K562 (cell line): ENCODE data around the gene CUX1. TPM values are rescaled to one million over a fixed set of nuclear protein-coding genes. Genes with fewer than 3 reads are reported as not detected.

Source experiments
- ATAC-seq: fragments of 200-7000 bp; cut with Tn5 transposase; 3 replicates; pipeline ENCODE4 v1.9.1; 2020; ENCODE audit warnings: moderate library complexity
- BruUV-seq: library from RNA; stranded (reverse); fragments of 400-500 nt; replicated peaks from 2 replicates; lab custom pipeline; 2021; lab: Mats Ljungman, UMichigan
- CTCF ChIA-PET: fragments of 300-600 bp; formaldehyde crosslinking; extraction: SDS; loops from one replicate; lab custom pipeline; 2021; ENCODE audit warnings: low intra/inter-chr PET ratio; lab: Yijun Ruan, JAX
- POLR2A ChIA-PET: fragments of 300-600, 350-650 bp; sonication (Branson Sonifier 250); formaldehyde crosslinking; extraction: SDS; loops from one replicate; lab custom pipeline; 2021; ENCODE audit warnings: antibody characterized with exemption, inconsistent platforms; lab: Yijun Ruan, JAX
- DNase-seq, 4 experiments: peaks; one replicate each; pipeline versions ENCODE4 v3.0.0 to v3.0.0-alpha.2; 2011 to 2018; ENCODE audit warnings: low spot score in 3 of 4, mixed read lengths in 3 of 4; ENCODE audit errors: extremely low read depth in 1 of 4
- FAIRE-seq: peaks from 2 replicates; lab custom pipeline; 2011; peaks lifted over from hg19 to GRCh38; lab: Jason Lieb, UNC
- H2AFZ ChIP-seq: 2 replicates; pipeline ENCODE4 v1.6.0; 2011; ENCODE audit warnings: low read depth, low read length, control low read depth, inconsistent platforms
- H3K27ac ChIP-seq: fragments of 200-600 bp; 3 replicates; pipeline ENCODE4 v1.8.0; 2011; ENCODE audit warnings: low read depth, mild to moderate bottlenecking, control low read depth, inconsistent platforms, low read length, moderate library complexity, mixed read lengths; ENCODE audit errors: extremely low read depth
- H3K27me3 ChIP-seq, 2 experiments: fragments of 300-600 bp in 1 of 2; 2 replicates in 1 of 2; 3 replicates in 1 of 2; pipeline versions ENCODE4 v1.6.0 to v1.8.0; 2011; ENCODE audit warnings: inconsistent platforms in 2 of 2, low read length in 2 of 2, mild to moderate bottlenecking in 1 of 2, mixed read lengths in 1 of 2, moderate library complexity in 1 of 2; ENCODE audit not compliant: control insufficient read depth in 2 of 2, insufficient read depth in 2 of 2
- H3K36me3 ChIP-seq: fragments of 300-600 bp; 3 replicates; pipeline ENCODE4 v1.8.0; 2011; ENCODE audit warnings: mild to moderate bottlenecking, low read length, inconsistent platforms; ENCODE audit not compliant: control insufficient read depth, insufficient read depth
- H3K4me1 ChIP-seq, 2 experiments: fragments of 200-600 bp in 1 of 2; replicated peaks in 1 of 2; 2 replicates in 1 of 2; 3 replicates in 1 of 2; pipeline versions ENCODE4 v1.5.1 to v1.8.0; 2011; ENCODE audit warnings: inconsistent platforms in 2 of 2, low read length in 2 of 2, mild to moderate bottlenecking in 1 of 2, mixed read lengths in 1 of 2, moderate library complexity in 1 of 2; ENCODE audit not compliant: control insufficient read depth in 2 of 2, insufficient read depth in 2 of 2
- H3K4me2 ChIP-seq: 2 replicates; pipeline ENCODE4 v1.6.1; 2011; ENCODE audit warnings: low read length, control low read depth, inconsistent platforms, mixed read lengths; ENCODE audit not compliant: insufficient read depth
- H3K4me3 ChIP-seq: fragments of 200-600 bp; sonication (generic), shearing (Covaris generic); 2 replicates; pipeline ENCODE4 v1.5.1; 2016; ENCODE audit warnings: control low read depth, inconsistent platforms
- H3K79me2 ChIP-seq: fragments of 200-600 bp; 3 replicates; pipeline ENCODE4 v1.8.0; 2011; ENCODE audit warnings: low read length, inconsistent platforms; ENCODE audit not compliant: control insufficient read depth, insufficient read depth
- H3K9ac ChIP-seq, 2 experiments: 2 replicates each; pipeline versions ENCODE4 v1.6.0 to v1.6.1; 2011; ENCODE audit warnings: low read depth in 2 of 2, low read length in 2 of 2, control low read depth in 1 of 2, inconsistent platforms in 1 of 2, mild to moderate bottlenecking in 1 of 2, mixed read lengths in 1 of 2; ENCODE audit not compliant: insufficient read depth in 1 of 2
- H3K9me1 ChIP-seq: one replicate; pipeline ENCODE4 v1.6.0; 2011; ENCODE audit warnings: inconsistent platforms, mild to moderate bottlenecking, low read length, moderate library complexity; ENCODE audit not compliant: control insufficient read depth, insufficient read depth
- H3K9me3 ChIP-seq: replicated peaks from 2 replicates; pipeline ENCODE4 v1.5.1; 2011; ENCODE audit warnings: low read depth, low read length, inconsistent platforms; ENCODE audit not compliant: control insufficient read depth, insufficient read depth
- H4K20me1 ChIP-seq: replicated peaks from 2 replicates; pipeline ENCODE4 v1.6.1; 2011; ENCODE audit warnings: low read length, inconsistent platforms, mixed read lengths; ENCODE audit not compliant: control insufficient read depth, insufficient read depth
- E2F5 ChIP-seq: sonication (generic); formaldehyde crosslinking; IDR thresholded peaks from 2 replicates; pipeline ENCODE4 v1.8.0; 2022; ENCODE audit warnings: mild to moderate bottlenecking, missing genetic modification reagents
- GTF2B ChIP-seq: IDR thresholded peaks from 2 replicates; pipeline ENCODE4 v1.6.1; 2011; ENCODE audit not compliant: insufficient read length; ENCODE audit errors: extremely low read depth
- HCFC1 ChIP-seq: IDR thresholded peaks from 2 replicates; pipeline ENCODE4 v1.6.1; 2012; ENCODE audit warnings: low read depth, low read length, improper control_type of control experiment
- POLR2H ChIP-seq: IDR thresholded peaks from 2 replicates; pipeline ENCODE4 v1.6.1; 2016; ENCODE audit warnings: missing genetic modification characterization, low read depth, mild to moderate bottlenecking, control low read depth, missing compliant biosample characterization, moderate library complexity
- PRDM10 ChIP-seq: fragments of 450-650 bp; IDR thresholded peaks from 2 replicates; pipeline ENCODE4 v1.6.1; 2018; ENCODE audit not compliant: partially characterized antibody
- ZC3H4 ChIP-seq: sonication (generic); formaldehyde crosslinking; IDR thresholded peaks from 2 replicates; pipeline ENCODE4 v1.9.0; 2021; ENCODE audit warnings: missing genetic modification reagents, borderline replicate concordance
- ZNF3 ChIP-seq: fragments of 250-450 bp; sonication (Bioruptor Pico); IDR thresholded peaks from 2 replicates; pipeline ENCODE4 v1.5.0; 2021; ENCODE audit warnings: mild to moderate bottlenecking, moderate library complexity
- ZNF316 ChIP-seq: fragments of 450-650 bp; IDR thresholded peaks from 2 replicates; pipeline ENCODE4 v1.6.1; 2016
- WGBS: fragments of 100-300 bp; shearing (Covaris generic); methylation state at CpG from one replicate; pipeline ENCODE4 v1.1.6; 2016; ENCODE audit warnings: low coverage, mixed read lengths; ENCODE audit not compliant: insufficient coverage; ENCODE audit errors: missing lambda C conversion rate; 5-methylcytosine and 5-hydroxymethylcytosine counted together
- in situ Hi-C: fragments of 300-500 bp; cut with MboI; formaldehyde crosslinking; loops from 4 replicates; pipeline ENCODE4 v1.15.0; 2018; ENCODE audit warnings: inconsistent platforms, mixed read lengths
- intact Hi-C: fragments of 100-400 bp; cut with micrococcal nuclease; formaldehyde crosslinking; loops from 2 replicates; pipeline ENCODE4 v1.14.2; 2022
- polyA plus RNA-seq, 8 experiments: library from polyadenylated mRNA; depleted of rRNA in 4 of 8; stranded (reverse) in 5 of 8; unstranded in 3 of 8; fragments of >200 nt; fragmentation: Nextera tagmentation in 2 of 8; fragmentation: Illumina TruSeq in 1 of 8; extraction: Ambion mirVana in 2 of 8; extraction: Trizol in 1 of 8; gene quantifications; 2 replicates each; pipeline versions ENCODE4 v1.2.1 to v1.2.3, GENCODE V29; 2011 to 2014; ENCODE audit warnings: inconsistent platforms in 1 of 8, missing spikeins in 1 of 8
- total RNA-seq, 7 experiments: library from RNA; depleted of rRNA in 6 of 7; stranded (reverse); fragments of >200 nt in 6 of 7; fragmentation: Illumina TruSeq in 2 of 7; extraction: Trizol in 2 of 7; gene quantifications; 2 replicates each; pipeline versions ENCODE4 v1.2.1 to v1.2.3, GENCODE V29; 2011 to 2021; ENCODE audit warnings: low replicate concordance in 1 of 7

Gene CUX1
- total and polyA plus RNA-seq, 9 of the 15 experiments (the other 6 are each of a cell fraction or from before 2014, with no cell fraction given) = 3.6 to 55.3 (median 25.2) TPM

GRCh38 chr7:101812595-101812994, 4.8 kb upstream of the CUX1 start:
- no peak for FAIRE-seq

GRCh38 chr7:101813402-101814019, 3.9 kb upstream of the CUX1 start:
- ATAC-seq (no peak), DNase-seq (no peak), FAIRE-seq (no peak)
- in situ Hi-C loops = loop anchor here (5.0 kb wide), 1 partner anchor 106 kb away; no protein-coding TSS in a partner anchor
- Histone ChIP-seq H3K36me3 (0 out of 3 replicates have a peak, but pooled peaks cover 1% of the 10 kb centered on the region), H3K9ac (peak overlapping the region in 1 of 2 experiments; percentile 68; a peak in 2 of 4 replicates), H3K79me2 (peaks cover 31% of the 10 kb centered on the region), H3K9me3 (no peaks in the 10 kb centered on the region), H3K27ac (no peak overlapping the region; the same call in 2 of the 3 replicates), H3K27me3 (no peaks in the 10 kb centered on the region), H3K4me1 (peaks cover 15 to 24% of the 10 kb centered on the region in 2 experiments; a peak in 4 of 5 replicates), H3K4me2 (peak overlapping the region; percentile 96; the same call in 1 of the 2 replicates), H3K4me3 (no peak overlapping the region), H2AFZ (peak overlapping the region; percentile 84), H4K20me1 (peaks cover 10% of the 10 kb centered on the region), H3K9me1 (no peaks in the 10 kb centered on the region)
- BruUV-seq = no TSS peak
- POLR2A ChIA-PET = interaction anchor here (1.0 to 1.6 kb wide), 3 partner anchors 11 to 70 kb away, joined by 3 to 6 read pairs (median 3); no protein-coding TSS in a partner anchor
- intact Hi-C loops = loop anchor here (2.0 to 5.0 kb wide), 2 partner anchors 125 to 211 kb away; no protein-coding TSS in a partner anchor
- 16% methylated on average over 5 of the region's 5 CpGs for WGBS
- CTCF ChIA-PET = interaction anchor here (0.6 to 2.8 kb wide), 9 partner anchors 43 to 424 kb away, joined by 3 to 39 read pairs (median 5); no protein-coding TSS in a partner anchor
- TF ChIP-seq GTF2B (no peak), E2F5 (no peak), ZNF316 (peak; percentile 44), PRDM10 (peak; percentile 44), POLR2H (tag) (0 out of 2 replicates have a peak, but pooled peaks have one; percentile 31), ZC3H4 (no peak)

More at GRCh38 chr7:101812595-101812994, 4.8 kb upstream of the CUX1 start:
- H3K27me3 ChIP-seq = no peaks in the 10 kb centered on the region
- H3K9ac ChIP-seq = no peak overlapping the region
- no peaks in the 10 kb centered on the region for H3K36me3 ChIP-seq
- H3K4me2 ChIP-seq = no peak overlapping the region
- WGBS = 87% methylated on average over 1 of the region's 1 CpG
- H2AFZ ChIP-seq = no peak overlapping the region
- TF ChIP-seq ZNF3 (CRISPR knock-in tag) (0 out of 2 replicates have a peak, but pooled peaks have one; percentile 38), HCFC1 (no peak)
- no peaks in the 10 kb centered on the region for H3K9me3 ChIP-seq
- no peak overlapping the region for H3K27ac ChIP-seq
- peaks cover 6 to 22% of the 10 kb centered on the region in 2 experiments; a peak in 4 of 5 replicates for H3K4me1 ChIP-seq
- ATAC-seq = no peak
- intact Hi-C loops (loop anchor here (5.0 kb wide), 1 partner anchor 210 kb away; no protein-coding TSS in a partner anchor), in situ Hi-C loops (loop anchor here (5.0 kb wide), 1 partner anchor 105 kb away; no protein-coding TSS in a partner anchor)
- H3K4me3 ChIP-seq = no peak overlapping the region
- no peaks in the 10 kb centered on the region for H3K9me1 ChIP-seq
- ChIA-PET CTCF (interaction anchor here (1.0 to 2.8 kb wide), 2 partner anchors 121 to 124 kb away, joined by 5 to 39 read pairs; no protein-coding TSS in a partner anchor), POLR2A (interaction anchor here (0.6 to 1.1 kb wide), 2 partner anchors 10 to 45 kb away, joined by 3 read pairs; no protein-coding TSS in a partner anchor)
- H4K20me1 ChIP-seq = peaks cover 1% of the 10 kb centered on the region; the same call in 1 of the 2 replicates
- peaks cover 22% of the 10 kb centered on the region for H3K79me2 ChIP-seq
- no peak for DNase-seq
- BruUV-seq = no TSS peak
